MM.1S (cell line): ENCODE data around the gene GCGR.

Source experiments
- DNase-seq: peaks from one replicate; pipeline ENCODE4 v3.0.0-alpha.2; 2015
- H2AFZ ChIP-seq: fragments of 300-600 bp; sonication (generic); 2 replicates; pipeline ENCODE4 v1.6.0; 2016; ENCODE audit warnings: antibody characterized with exemption, low read length
- H3F3A ChIP-seq: fragments of 300-600 bp; sonication (generic); 2 replicates; pipeline ENCODE4 v1.6.1; 2016; ENCODE audit warnings: mild to moderate bottlenecking, antibody characterized with exemption, low read length, moderate library complexity, mixed read lengths; ENCODE audit not compliant: insufficient read depth
- H3K27ac ChIP-seq: fragments of 300-600 bp; sonication (generic); 2 replicates; pipeline ENCODE4 v1.5.1; 2016; ENCODE audit warnings: mild to moderate bottlenecking, low read length
- H3K27me3 ChIP-seq: fragments of 300-600 bp; sonication (generic); replicated peaks from 2 replicates; pipeline ENCODE4 v1.6.0; 2016; ENCODE audit warnings: low read length; ENCODE audit not compliant: insufficient read depth
- H3K36me3 ChIP-seq: fragments of 300-600 bp; sonication (generic); replicated peaks from 2 replicates; pipeline ENCODE4 v1.6.1; 2016; ENCODE audit warnings: mild to moderate bottlenecking, low read length, mixed read lengths; ENCODE audit not compliant: insufficient read depth
- H3K4me1 ChIP-seq: fragments of 300-600 bp; sonication (generic); 2 replicates; pipeline ENCODE4 v1.6.1; 2016; ENCODE audit warnings: low read length, mixed read lengths
- H3K4me2 ChIP-seq: fragments of 300-600 bp; sonication (generic); 2 replicates; pipeline ENCODE4 v1.6.0; 2016; ENCODE audit warnings: low read depth, low read length
- H3K4me3 ChIP-seq: fragments of 300-600 bp; sonication (generic); 2 replicates; pipeline ENCODE4 v1.5.1; 2016; ENCODE audit warnings: low read length, mixed read lengths
- H3K79me2 ChIP-seq: fragments of 300-600 bp; sonication (generic); 2 replicates; pipeline ENCODE4 v1.6.1; 2016; ENCODE audit warnings: mixed run types, low read length, mixed read lengths
- H3K9ac ChIP-seq: fragments of 300-600 bp; sonication (generic); 2 replicates; pipeline ENCODE4 v1.6.1; 2016; ENCODE audit warnings: low read length, mixed read lengths
- H3K9me2 ChIP-seq: fragments of 300-600 bp; sonication (generic); replicated peaks from 2 replicates; pipeline ENCODE4 v1.6.1; 2016; ENCODE audit warnings: mild to moderate bottlenecking, low read length, mixed read lengths; ENCODE audit not compliant: insufficient read depth
- H3K9me3 ChIP-seq: fragments of 300-600 bp; sonication (generic); replicated peaks from 2 replicates; pipeline ENCODE4 v1.6.1; 2016; ENCODE audit warnings: mild to moderate bottlenecking, low read length, mixed read lengths; ENCODE audit not compliant: insufficient read depth
- H4K20me1 ChIP-seq: fragments of 300-600 bp; sonication (generic); 2 replicates; pipeline ENCODE4 v1.6.1; 2016; ENCODE audit warnings: mild to moderate bottlenecking, low read length, moderate library complexity, mixed read lengths; ENCODE audit not compliant: insufficient read depth
- CTCF ChIP-seq: fragments of 300-600 bp; sonication (generic); IDR thresholded peaks from 2 replicates; pipeline ENCODE4 v1.5.1; 2016; ENCODE audit warnings: antibody characterized with exemption, low read length, mixed read lengths
- EZH2 ChIP-seq: fragments of 300-600 bp; sonication (generic); optimal IDR thresholded peaks from 2 replicates; pipeline ENCODE3; 2017; ENCODE audit warnings: low read depth, mild to moderate bottlenecking, antibody characterized with exemption, low read length, mixed read lengths
- EZH2phosphoT487 ChIP-seq: fragments of 300-600 bp; sonication (generic); IDR thresholded peaks from 2 replicates; pipeline ENCODE4 v1.6.1; 2018; ENCODE audit warnings: antibody characterized with exemption, low read length

Gene GCGR

GRCh38 chr17:81831957-81832607 is 28.1 kb downstream of the GCGR start:
- Histone ChIP-seq H3F3A (peaks cover 16% of the 10 kb centered on the region), H3K79me2 (peaks cover 11% of the 10 kb centered on the region), H3K4me3 (peak overlapping the region; percentile 92), H3K27me3 (no peaks in the 10 kb centered on the region), H3K36me3 (no peaks in the 10 kb centered on the region), H3K9me3 (no peaks in the 10 kb centered on the region), H2AFZ (peak overlapping the region; percentile 82), H3K9ac (peak overlapping the region; percentile 90), H3K27ac (peak overlapping the region; percentile 53; the same call in 1 of the 2 replicates), H3K9me2 (no peaks in the 10 kb centered on the region), H3K4me1 (peaks cover 14% of the 10 kb centered on the region), H3K4me2 (peak overlapping the region; percentile 100), H4K20me1 (no peaks in the 10 kb centered on the region)
- no peak for DNase-seq
- TF ChIP-seq CTCF = no peak
- TF ChIP-seq EZH2 = no peak
- TF ChIP-seq EZH2phosphoT487 = no peak

GRCh38 chr17:81832608-81833159 is 28.7 kb downstream of the GCGR start:
- H3K79me2 ChIP-seq = peaks cover 11% of the 10 kb centered on the region
- H3K27ac ChIP-seq = peak overlapping the region; percentile 53; the same call in 1 of the 2 replicates
- H3F3A ChIP-seq = peaks cover 16% of the 10 kb centered on the region
- peak overlapping the region; percentile 100 for H3K4me2 ChIP-seq
- no peaks in the 10 kb centered on the region for H3K9me2 ChIP-seq
- peak overlapping the region; percentile 92 for H3K4me3 ChIP-seq
- H3K9ac ChIP-seq = peak overlapping the region; percentile 90
- no peak for DNase-seq
- H4K20me1 ChIP-seq = no peaks in the 10 kb centered on the region
- no peaks in the 10 kb centered on the region for H3K9me3 ChIP-seq
- H3K36me3 ChIP-seq = no peaks in the 10 kb centered on the region
- peak overlapping the region; percentile 82 for H2AFZ ChIP-seq
- peaks cover 14% of the 10 kb centered on the region for H3K4me1 ChIP-seq
- no peaks in the 10 kb centered on the region; the same call in 1 of the 2 replicates for H3K27me3 ChIP-seq
- no peak for TF ChIP-seq EZH2phosphoT487
- TF ChIP-seq CTCF = no peak

DNA sequence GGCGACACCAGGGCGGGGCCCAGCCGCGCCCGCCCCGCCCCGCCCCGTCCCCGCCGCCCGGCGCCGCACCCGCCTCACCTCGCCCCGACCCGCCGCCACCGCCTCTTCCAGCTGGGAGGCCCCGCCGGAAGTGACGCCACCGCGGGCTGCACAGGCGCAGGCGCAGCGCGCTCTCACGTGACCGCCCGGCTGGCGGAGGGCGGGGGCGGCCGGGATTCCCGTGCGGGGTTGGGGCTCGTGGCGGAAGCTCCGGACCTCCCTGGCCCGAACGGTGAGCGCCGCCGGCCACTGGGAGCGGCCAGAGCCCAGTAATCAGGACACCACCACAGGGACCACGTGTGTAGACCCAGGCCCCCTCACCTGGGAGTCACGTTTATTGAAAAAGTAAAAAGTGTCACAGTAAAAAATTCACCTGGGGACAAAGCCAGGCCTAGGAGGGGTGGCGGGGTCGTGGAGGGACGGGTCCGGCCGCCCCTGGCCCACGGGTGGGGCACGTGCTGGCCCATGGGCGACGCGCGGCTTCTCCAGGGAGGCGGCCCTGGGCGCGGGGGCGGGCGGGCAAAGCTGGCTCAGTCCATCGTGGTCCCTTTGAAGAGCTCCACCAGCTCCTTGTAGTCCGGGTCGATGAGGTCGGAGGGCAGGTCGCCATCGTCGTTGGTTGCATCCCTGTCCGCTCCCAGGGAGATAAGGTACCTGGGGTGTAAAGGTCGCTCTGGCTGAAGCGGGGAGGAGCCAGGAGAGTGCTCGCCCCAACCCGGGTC is 29.4 kb downstream of the GCGR start, which contains the start of gene MCRIP1:
Gene MCRIP1, minus strand, starts transcription at position 132 of the 761 bp plus-strand sequence. CDS start 8,785 bp downstream, outside the sequence.
- peak; percentile 97 for DNase-seq
- H4K20me1 ChIP-seq = no peaks in the 10 kb centered on the region
- H3K27me3 ChIP-seq = no peaks in the 10 kb centered on the region; the same call in 1 of the 2 replicates
- no peaks in the 10 kb centered on the region for H3K9me2 ChIP-seq
- peaks cover 14% of the 10 kb centered on the region for H3K4me1 ChIP-seq
- no peaks in the 10 kb centered on the region for H3K36me3 ChIP-seq
- H3K4me2 ChIP-seq = peak within 1 kb of the TSS; percentile 100
- peak within 1 kb of the TSS; percentile 53; the same call in 1 of the 2 replicates for H3K27ac ChIP-seq
- peak within 1 kb of the TSS; percentile 92 for H3K4me3 ChIP-seq
- H3K9ac ChIP-seq = peak within 1 kb of the TSS; percentile 90
- H2AFZ ChIP-seq = peak within 1 kb of the TSS; percentile 82
- peaks cover 11% of the 10 kb centered on the region for H3K79me2 ChIP-seq
- TF ChIP-seq EZH2 (no peak), CTCF (no peak), EZH2phosphoT487 (no peak)
- no peaks in the 10 kb centered on the region for H3K9me3 ChIP-seq
- peaks cover 16% of the 10 kb centered on the region for H3F3A ChIP-seq
